Measurements from ENCODE around the gene BOLA3.

- TF ChIP-seq POLR2A (IDR thresholded peaks at IDR 0.05) (no peak), CTCF (IDR thresholded peaks at IDR 0.05) (no peak)
Observed at GRCh38 chr2:74186038-74186437, 38.3 kb upstream of the BOLA3 start.
